ENCODE measurements around the gene KEAP1.

Gene KEAP1

DNA sequence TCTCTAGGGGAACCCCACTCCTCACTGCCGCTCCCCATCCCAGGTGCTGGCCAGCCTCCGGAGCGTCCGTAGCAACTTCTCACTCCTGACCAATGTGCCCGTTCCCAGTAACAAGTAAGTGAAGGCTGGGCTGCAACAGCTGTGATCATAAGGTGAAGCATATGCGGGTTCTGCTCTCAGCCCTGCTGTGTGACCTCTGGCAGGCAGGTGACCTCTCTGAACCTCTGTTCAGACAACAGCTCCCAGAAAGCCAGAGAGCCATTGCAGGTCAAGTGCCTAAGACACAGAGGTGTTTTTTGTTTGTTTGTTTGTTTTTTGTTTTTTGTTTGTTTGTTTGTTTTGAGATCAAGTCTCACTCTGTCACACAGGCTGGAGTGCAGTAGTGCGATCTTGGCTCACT, 54.1 kb downstream of the KEAP1 start:
- DNase-seq (ENCODE audit: low read depth), result no peak

DNA sequence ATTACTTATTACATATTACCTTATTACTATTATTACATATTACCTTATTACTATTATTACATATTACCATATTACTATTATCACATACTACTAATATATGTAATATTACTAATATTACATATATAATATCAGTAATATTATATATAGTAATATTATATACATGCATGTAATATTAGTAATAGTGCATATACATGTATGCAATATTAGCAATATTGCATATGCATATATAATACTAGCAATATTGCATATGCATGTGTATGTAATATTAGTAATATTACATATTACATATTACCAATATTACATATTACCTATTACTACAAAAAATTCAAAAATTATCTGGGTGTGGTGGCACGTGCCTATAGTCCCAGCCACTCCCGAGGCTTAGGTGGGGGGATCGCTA, 60.5 kb downstream of the KEAP1 start:
- DNase-seq (ENCODE audit: low read depth), result no peak

DNA sequence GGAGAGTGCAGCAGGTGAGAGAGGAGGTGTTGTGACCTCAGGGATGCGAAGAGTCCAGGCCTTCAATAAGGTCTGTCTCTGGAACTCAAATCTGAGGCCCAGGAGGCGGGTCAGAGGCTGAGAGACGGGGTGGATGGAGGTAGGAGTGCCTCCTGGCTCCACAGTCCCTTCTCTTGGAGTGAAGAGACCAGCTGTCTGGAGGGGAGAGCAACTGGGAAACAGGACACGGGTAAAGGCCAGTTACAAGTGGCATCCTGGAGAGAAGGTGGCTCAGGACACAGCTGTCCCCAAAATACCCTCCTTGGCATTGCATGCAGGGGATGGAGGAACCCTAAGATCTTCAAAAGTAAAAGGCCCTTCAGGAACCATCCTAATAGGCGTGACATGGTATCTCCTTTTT, 63.6 kb downstream of the KEAP1 start:
- DNase-seq (ENCODE audit: low read depth), result no peak

All from activated T-cell treated with anti-CD3 and anti-CD28 coated beads for 24 hours (primary cell).